ENCODE measurements around the gene GPATCH2L. TPM values are rescaled to one million over a fixed set of nuclear protein-coding genes. Genes with fewer than 3 reads are reported as not detected.
A peak's percentile ranks its signal among the peaks of the same experiment; 100 is the strongest.

GPATCH2L gene
- total and polyA plus RNA-seq, 2 donors (not counting 1 experiment from before 2014, with no cell fraction given): 17.4 to 82.7 TPM

DNA sequence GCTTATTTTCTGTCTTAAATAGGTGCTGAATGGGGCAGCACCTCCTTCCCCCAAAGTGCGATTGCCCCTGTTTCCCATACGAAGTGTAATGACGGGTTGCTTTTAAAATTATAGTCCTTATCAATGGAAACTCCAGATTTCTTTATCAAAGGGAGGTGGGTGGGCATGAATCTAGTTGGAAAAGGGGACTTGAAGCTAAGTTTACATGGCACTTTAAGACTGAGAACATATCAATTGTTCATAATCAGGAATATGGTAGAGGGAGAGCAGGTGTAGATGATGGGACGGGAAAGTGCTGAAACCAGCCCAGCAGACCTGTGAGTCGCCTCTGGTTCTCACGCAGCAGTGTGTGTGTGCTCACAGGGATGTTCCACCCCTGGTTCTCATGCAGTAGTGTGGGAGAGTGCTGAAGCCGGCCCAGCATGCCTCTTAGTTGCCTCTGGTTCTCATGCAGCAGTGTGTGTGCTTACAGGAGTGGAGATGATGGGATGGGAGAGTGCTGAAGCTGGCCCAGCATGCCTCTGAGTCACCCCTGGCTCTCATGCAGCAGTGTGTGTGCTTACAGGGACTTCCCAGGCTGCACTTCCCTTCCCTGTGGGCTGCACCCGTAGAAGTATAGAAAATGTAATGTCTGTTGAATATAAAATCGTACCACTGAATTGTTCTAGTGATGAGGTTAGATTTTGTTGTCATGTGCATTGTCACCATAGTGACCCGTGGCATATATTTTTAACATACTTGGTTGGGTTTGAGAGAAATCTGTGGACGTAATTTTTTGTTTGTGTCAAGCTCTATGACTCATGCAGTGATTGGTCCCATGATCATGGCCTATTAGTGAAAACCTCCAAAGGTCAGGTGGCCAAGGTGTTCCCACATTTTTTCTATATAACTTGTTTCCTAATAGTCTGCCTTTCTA, 51.6 kb downstream of the GPATCH2L start:
- H3K9me3 ChIP-seq (ENCODE audit: control extremely low read depth in 1 of 3, control insufficient read depth in 2 of 3, insufficient read depth in 1 of 3, low read length in 2 of 3): no peaks in the 10 kb centered on the region
- TF ChIP-seq, protein P1, sequence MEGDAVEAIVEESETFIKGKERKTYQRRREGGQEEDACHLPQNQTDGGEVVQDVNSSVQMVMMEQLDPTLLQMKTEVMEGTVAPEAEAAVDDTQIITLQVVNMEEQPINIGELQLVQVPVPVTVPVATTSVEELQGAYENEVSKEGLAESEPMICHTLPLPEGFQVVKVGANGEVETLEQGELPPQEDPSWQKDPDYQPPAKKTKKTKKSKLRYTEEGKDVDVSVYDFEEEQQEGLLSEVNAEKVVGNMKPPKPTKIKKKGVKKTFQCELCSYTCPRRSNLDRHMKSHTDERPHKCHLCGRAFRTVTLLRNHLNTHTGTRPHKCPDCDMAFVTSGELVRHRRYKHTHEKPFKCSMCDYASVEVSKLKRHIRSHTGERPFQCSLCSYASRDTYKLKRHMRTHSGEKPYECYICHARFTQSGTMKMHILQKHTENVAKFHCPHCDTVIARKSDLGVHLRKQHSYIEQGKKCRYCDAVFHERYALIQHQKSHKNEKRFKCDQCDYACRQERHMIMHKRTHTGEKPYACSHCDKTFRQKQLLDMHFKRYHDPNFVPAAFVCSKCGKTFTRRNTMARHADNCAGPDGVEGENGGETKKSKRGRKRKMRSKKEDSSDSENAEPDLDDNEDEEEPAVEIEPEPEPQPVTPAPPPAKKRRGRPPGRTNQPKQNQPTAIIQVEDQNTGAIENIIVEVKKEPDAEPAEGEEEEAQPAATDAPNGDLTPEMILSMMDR (IDR thresholded peaks at IDR 0.05): no peak
- TF ChIP-seq EZH2 (IDR thresholded peaks at IDR 0.05; ENCODE audit: borderline replicate concordance, insufficient read depth, low read depth, low read length, poor library complexity, severe bottlenecking): no peak
- DNase-seq: no peak
- Mint-ChIP-seq H3K4me1 (peaks cover 5% of the 10 kb centered on the region), H3K4me3 (no peak overlapping the region), H3K27me3 (no peaks in the 10 kb centered on the region), H3K9me3 (ENCODE audit: insufficient read depth) (no peaks in the 10 kb centered on the region), H3K27ac (no peak overlapping the region)
- 79% methylated on average over 7 of the region's 11 CpGs for WGBS (ENCODE audit: insufficient coverage)
- H3K9ac ChIP-seq (ENCODE audit: low read length): no peak overlapping the region
- no peaks in the 10 kb centered on the region for H4K20me1 ChIP-seq (ENCODE audit: control insufficient read depth, insufficient read depth, low read length, poor library complexity, severe bottlenecking)
- peak; percentile 60 for ATAC-seq (ENCODE audit: low read depth)
- H3K4me3 ChIP-seq (ENCODE audit: control extremely low read depth in 1 of 5, extremely low read depth in 1 of 5, insufficient read depth in 1 of 5, low read depth in 2 of 5, low read length in 4 of 5): no peak overlapping the region
- CTCF ChIA-PET: no interaction called here
- intact Hi-C loops (cut with micrococcal nuclease): no loop called here
- POLR2A ChIA-PET: no interaction called here
- H3K27me3 ChIP-seq (replicated peaks in 1 of 4; ENCODE audit: control extremely low read depth in 1 of 4, control insufficient read depth in 3 of 4, insufficient read depth in 4 of 4, low read length in 3 of 4): no peaks in the 10 kb centered on the region
- H3K36me3 ChIP-seq (replicated peaks in 1 of 2; ENCODE audit: control extremely low read depth in 1 of 2, control insufficient read depth in 1 of 2, extremely low read depth in 1 of 2, insufficient read depth in 2 of 2, low read length in 1 of 2): peaks cover 2 to 7% of the 10 kb centered on the region in 2 experiments
- no peak overlapping the region for H3K27ac ChIP-seq (ENCODE audit: low read length in 2 of 2)
- H2AFZ ChIP-seq (ENCODE audit: insufficient read depth, low read depth, low read length, poor library complexity, severe bottlenecking): no peak overlapping the region
- H3K4me1 ChIP-seq (ENCODE audit: control insufficient read depth in 2 of 2, insufficient read depth in 2 of 2, low read length in 2 of 2): no peaks in the 10 kb centered on the region
- H3K4me2 ChIP-seq (replicated peaks; ENCODE audit: low read depth, low read length, poor library complexity, severe bottlenecking): no peak overlapping the region
- H3K79me2 ChIP-seq (ENCODE audit: control insufficient read depth, insufficient read depth, low read length): no peaks in the 10 kb centered on the region

All from B cell (primary cell).